ENCODE results near the gene GASK1A. TPM values are rescaled to one million over a fixed set of nuclear protein-coding genes. Genes with fewer than 3 reads are reported as not detected.

The GASK1A gene
- total and polyA plus RNA-seq, 2 experiments from 2014 or later, result 2.6 to 11.1 TPM

DNA sequence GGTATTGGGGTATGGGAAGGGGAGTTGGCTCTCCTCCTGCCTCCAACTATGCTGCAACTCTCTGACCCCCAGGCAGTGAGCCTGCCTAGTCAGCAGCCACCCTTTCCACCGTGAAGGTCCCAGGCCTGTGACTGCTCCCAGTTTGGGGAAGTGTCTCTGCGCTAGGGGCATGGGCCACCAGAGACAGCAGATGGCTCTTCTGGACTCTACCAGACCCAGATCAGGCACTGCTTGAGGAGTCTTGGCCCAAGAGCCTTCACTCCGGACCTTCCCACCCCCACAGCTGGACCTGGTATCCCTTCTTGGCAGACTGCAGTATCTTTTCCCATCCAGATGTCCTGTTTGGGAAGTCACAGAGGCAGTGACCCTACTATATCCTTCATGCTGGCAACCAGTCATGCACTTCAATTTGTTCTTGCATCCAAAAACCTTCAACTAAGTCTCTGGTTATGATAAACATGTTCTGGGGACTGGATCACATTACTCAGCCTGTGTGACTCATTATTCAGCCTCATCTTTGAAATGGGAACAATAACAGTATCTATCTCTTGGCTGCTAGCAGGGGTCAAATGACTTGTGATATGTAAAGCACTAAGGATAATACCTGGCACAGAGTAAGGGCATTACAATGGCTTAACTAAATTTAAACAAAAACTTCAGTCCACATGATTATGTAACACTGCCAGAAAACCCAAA is 64.1 kb downstream of the GASK1A start:
- Histone ChIP-seq H2AFZ (no peak overlapping the region), H3K27ac (ENCODE audit: low read depth) (no peak overlapping the region), H3K4me2 (no peak overlapping the region), H3K27me3 (ENCODE audit: insufficient read depth) (no peaks in the 10 kb centered on the region), H3K9me2 (ENCODE audit: insufficient read depth) (peaks cover 12% of the 10 kb centered on the region; the same call in 1 of the 2 replicates), H3F3A (replicated peaks; ENCODE audit: low read depth) (no peaks in the 10 kb centered on the region), H3K36me3 (ENCODE audit: insufficient read depth) (peaks cover 11% of the 10 kb centered on the region), H3K79me2 (replicated peaks; ENCODE audit: insufficient read depth) (no peaks in the 10 kb centered on the region), H3K4me1 (ENCODE audit: insufficient read depth) (no peaks in the 10 kb centered on the region), H3K4me3 (no peak overlapping the region), H4K20me1 (replicated peaks; ENCODE audit: insufficient read depth) (no peaks in the 10 kb centered on the region)
- no peak overlapping the region for H3K4me3 Mint-ChIP-seq
- no peak for ATAC-seq
- H3K27me3 Mint-ChIP-seq (ENCODE audit: insufficient read depth, low read depth, poor library complexity), result peaks cover 3% of the 10 kb centered on the region
- H3K4me1 Mint-ChIP-seq, result no peaks in the 10 kb centered on the region
- peaks cover 51% of the 10 kb centered on the region for H3K9me3 Mint-ChIP-seq
- TF ChIP-seq ZNF114 (CRISPR knock-in tag; IDR thresholded peaks at IDR 0.05) (no peak), CREB1 (CRISPR knock-in tag; IDR thresholded peaks at IDR 0.05; ENCODE audit: low read depth) (no peak), NANOG (IDR thresholded peaks at IDR 0.05; ENCODE audit: borderline replicate concordance) (no peak), STAT1 (IDR thresholded peaks at IDR 0.05; ENCODE audit: unreplicated experiment) (no peak)
- TF ChIP-seq, protein P1, sequence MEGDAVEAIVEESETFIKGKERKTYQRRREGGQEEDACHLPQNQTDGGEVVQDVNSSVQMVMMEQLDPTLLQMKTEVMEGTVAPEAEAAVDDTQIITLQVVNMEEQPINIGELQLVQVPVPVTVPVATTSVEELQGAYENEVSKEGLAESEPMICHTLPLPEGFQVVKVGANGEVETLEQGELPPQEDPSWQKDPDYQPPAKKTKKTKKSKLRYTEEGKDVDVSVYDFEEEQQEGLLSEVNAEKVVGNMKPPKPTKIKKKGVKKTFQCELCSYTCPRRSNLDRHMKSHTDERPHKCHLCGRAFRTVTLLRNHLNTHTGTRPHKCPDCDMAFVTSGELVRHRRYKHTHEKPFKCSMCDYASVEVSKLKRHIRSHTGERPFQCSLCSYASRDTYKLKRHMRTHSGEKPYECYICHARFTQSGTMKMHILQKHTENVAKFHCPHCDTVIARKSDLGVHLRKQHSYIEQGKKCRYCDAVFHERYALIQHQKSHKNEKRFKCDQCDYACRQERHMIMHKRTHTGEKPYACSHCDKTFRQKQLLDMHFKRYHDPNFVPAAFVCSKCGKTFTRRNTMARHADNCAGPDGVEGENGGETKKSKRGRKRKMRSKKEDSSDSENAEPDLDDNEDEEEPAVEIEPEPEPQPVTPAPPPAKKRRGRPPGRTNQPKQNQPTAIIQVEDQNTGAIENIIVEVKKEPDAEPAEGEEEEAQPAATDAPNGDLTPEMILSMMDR (conservative IDR thresholded peaks at IDR 0.05; ENCODE audit: low read depth in 2 of 2), result no peak
- no peak for DNase-seq (ENCODE audit: low spot score)
- H3K36me3 Mint-ChIP-seq (ENCODE audit: low read depth), result peaks cover 54% of the 10 kb centered on the region
- H3K27ac Mint-ChIP-seq, result no peak overlapping the region

DNA sequence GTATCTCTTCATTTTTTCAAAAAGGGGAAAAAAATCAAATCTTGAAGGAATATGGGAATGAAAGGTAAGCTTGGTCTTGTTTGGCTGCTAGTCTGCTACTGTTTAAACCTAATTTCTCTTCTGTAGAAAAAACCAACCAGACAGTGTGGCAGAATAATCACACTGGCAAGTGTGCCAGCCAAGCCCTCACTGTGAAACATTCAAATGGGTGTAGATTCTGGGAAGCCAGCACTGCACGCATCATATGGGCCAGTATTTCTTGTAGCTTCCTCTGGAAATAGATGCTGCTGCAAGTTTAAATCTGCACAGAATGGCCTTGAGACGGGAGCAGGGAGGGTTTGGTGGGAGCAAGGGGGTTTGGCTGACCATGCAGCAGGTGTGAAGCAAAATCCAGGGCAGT is 64.7 kb downstream of the GASK1A start:
- Histone ChIP-seq H3F3A (replicated peaks; ENCODE audit: low read depth) (no peaks in the 10 kb centered on the region), H4K20me1 (replicated peaks; ENCODE audit: insufficient read depth) (no peaks in the 10 kb centered on the region), H3K4me3 (no peak overlapping the region), H3K79me2 (replicated peaks; ENCODE audit: insufficient read depth) (no peaks in the 10 kb centered on the region), H2AFZ (no peak overlapping the region), H3K27ac (ENCODE audit: low read depth) (no peak overlapping the region), H3K4me1 (ENCODE audit: insufficient read depth) (no peaks in the 10 kb centered on the region), H3K4me2 (no peak overlapping the region), H3K36me3 (ENCODE audit: insufficient read depth) (peaks cover 11% of the 10 kb centered on the region), H3K27me3 (ENCODE audit: insufficient read depth) (no peaks in the 10 kb centered on the region), H3K9me2 (ENCODE audit: insufficient read depth) (peaks cover 17% of the 10 kb centered on the region; the same call in 1 of the 2 replicates)
- H3K27me3 Mint-ChIP-seq (ENCODE audit: insufficient read depth, low read depth, poor library complexity), result peaks cover 3% of the 10 kb centered on the region
- H3K27ac Mint-ChIP-seq, result no peak overlapping the region
- no peak for DNase-seq (ENCODE audit: low spot score)
- H3K4me1 Mint-ChIP-seq, result no peaks in the 10 kb centered on the region
- no peak for ATAC-seq
- H3K4me3 Mint-ChIP-seq, result no peak overlapping the region
- peaks cover 56% of the 10 kb centered on the region for H3K9me3 Mint-ChIP-seq
- peaks cover 54% of the 10 kb centered on the region for H3K36me3 Mint-ChIP-seq (ENCODE audit: low read depth)
- TF ChIP-seq, protein P2, sequence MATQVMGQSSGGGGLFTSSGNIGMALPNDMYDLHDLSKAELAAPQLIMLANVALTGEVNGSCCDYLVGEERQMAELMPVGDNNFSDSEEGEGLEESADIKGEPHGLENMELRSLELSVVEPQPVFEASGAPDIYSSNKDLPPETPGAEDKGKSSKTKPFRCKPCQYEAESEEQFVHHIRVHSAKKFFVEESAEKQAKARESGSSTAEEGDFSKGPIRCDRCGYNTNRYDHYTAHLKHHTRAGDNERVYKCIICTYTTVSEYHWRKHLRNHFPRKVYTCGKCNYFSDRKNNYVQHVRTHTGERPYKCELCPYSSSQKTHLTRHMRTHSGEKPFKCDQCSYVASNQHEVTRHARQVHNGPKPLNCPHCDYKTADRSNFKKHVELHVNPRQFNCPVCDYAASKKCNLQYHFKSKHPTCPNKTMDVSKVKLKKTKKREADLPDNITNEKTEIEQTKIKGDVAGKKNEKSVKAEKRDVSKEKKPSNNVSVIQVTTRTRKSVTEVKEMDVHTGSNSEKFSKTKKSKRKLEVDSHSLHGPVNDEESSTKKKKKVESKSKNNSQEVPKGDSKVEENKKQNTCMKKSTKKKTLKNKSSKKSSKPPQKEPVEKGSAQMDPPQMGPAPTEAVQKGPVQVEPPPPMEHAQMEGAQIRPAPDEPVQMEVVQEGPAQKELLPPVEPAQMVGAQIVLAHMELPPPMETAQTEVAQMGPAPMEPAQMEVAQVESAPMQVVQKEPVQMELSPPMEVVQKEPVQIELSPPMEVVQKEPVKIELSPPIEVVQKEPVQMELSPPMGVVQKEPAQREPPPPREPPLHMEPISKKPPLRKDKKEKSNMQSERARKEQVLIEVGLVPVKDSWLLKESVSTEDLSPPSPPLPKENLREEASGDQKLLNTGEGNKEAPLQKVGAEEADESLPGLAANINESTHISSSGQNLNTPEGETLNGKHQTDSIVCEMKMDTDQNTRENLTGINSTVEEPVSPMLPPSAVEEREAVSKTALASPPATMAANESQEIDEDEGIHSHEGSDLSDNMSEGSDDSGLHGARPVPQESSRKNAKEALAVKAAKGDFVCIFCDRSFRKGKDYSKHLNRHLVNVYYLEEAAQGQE (IDR thresholded peaks at IDR 0.05; ENCODE audit: unreplicated experiment), result no peak
- TF ChIP-seq STAT1 (IDR thresholded peaks at IDR 0.05; ENCODE audit: unreplicated experiment) (no peak), POLR2AphosphoS5 (IDR thresholded peaks at IDR 0.05; ENCODE audit: low read depth) (no peak), ZNF114 (CRISPR knock-in tag; IDR thresholded peaks at IDR 0.05) (no peak), ZNF331 (CRISPR knock-in tag; IDR thresholded peaks at IDR 0.05; ENCODE audit: low read depth) (no peak)
- TF ChIP-seq, protein P3, sequence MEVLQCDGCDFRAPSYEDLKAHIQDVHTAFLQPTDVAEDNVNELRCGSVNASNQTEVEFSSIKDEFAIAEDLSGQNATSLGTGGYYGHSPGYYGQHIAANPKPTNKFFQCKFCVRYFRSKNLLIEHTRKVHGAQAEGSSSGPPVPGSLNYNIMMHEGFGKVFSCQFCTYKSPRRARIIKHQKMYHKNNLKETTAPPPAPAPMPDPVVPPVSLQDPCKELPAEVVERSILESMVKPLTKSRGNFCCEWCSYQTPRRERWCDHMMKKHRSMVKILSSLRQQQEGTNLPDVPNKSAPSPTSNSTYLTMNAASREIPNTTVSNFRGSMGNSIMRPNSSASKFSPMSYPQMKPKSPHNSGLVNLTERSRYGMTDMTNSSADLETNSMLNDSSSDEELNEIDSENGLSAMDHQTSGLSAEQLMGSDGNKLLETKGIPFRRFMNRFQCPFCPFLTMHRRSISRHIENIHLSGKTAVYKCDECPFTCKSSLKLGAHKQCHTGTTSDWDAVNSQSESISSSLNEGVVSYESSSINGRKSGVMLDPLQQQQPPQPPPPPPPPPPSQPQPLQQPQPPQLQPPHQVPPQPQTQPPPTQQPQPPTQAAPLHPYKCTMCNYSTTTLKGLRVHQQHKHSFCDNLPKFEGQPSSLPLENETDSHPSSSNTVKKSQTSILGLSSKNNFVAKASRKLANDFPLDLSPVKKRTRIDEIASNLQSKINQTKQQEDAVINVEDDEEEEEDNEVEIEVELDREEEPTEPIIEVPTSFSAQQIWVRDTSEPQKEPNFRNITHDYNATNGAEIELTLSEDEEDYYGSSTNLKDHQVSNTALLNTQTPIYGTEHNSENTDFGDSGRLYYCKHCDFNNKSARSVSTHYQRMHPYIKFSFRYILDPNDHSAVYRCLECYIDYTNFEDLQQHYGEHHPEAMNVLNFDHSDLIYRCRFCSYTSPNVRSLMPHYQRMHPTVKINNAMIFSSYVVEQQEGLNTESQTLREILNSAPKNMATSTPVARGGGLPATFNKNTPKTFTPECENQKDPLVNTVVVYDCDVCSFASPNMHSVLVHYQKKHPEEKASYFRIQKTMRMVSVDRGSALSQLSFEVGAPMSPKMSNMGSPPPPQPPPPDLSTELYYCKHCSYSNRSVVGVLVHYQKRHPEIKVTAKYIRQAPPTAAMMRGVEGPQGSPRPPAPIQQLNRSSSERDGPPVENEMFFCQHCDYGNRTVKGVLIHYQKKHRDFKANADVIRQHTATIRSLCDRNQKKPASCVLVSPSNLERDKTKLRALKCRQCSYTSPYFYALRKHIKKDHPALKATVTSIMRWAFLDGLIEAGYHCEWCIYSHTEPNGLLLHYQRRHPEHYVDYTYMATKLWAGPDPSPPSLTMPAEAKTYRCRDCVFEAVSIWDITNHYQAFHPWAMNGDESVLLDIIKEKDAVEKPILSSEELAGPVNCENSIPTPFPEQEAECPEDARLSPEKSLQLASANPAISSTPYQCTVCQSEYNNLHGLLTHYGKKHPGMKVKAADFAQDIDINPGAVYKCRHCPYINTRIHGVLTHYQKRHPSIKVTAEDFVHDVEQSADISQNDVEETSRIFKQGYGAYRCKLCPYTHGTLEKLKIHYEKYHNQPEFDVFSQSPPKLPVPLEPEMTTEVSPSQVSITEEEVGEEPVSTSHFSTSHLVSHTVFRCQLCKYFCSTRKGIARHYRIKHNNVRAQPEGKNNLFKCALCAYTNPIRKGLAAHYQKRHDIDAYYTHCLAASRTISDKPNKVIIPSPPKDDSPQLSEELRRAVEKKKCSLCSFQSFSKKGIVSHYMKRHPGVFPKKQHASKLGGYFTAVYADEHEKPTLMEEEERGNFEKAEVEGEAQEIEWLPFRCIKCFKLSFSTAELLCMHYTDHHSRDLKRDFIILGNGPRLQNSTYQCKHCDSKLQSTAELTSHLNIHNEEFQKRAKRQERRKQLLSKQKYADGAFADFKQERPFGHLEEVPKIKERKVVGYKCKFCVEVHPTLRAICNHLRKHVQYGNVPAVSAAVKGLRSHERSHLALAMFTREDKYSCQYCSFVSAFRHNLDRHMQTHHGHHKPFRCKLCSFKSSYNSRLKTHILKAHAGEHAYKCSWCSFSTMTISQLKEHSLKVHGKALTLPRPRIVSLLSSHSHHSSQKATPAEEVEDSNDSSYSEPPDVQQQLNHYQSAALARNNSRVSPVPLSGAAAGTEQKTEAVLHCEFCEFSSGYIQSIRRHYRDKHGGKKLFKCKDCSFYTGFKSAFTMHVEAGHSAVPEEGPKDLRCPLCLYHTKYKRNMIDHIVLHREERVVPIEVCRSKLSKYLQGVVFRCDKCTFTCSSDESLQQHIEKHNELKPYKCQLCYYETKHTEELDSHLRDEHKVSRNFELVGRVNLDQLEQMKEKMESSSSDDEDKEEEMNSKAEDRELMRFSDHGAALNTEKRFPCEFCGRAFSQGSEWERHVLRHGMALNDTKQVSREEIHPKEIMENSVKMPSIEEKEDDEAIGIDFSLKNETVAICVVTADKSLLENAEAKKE (CRISPR knock-in tag; IDR thresholded peaks at IDR 0.05), result no peak

All from GM23338 (cell line).